ENCODE measurements around the gene GPC6.

The GPC6 gene

DNA sequence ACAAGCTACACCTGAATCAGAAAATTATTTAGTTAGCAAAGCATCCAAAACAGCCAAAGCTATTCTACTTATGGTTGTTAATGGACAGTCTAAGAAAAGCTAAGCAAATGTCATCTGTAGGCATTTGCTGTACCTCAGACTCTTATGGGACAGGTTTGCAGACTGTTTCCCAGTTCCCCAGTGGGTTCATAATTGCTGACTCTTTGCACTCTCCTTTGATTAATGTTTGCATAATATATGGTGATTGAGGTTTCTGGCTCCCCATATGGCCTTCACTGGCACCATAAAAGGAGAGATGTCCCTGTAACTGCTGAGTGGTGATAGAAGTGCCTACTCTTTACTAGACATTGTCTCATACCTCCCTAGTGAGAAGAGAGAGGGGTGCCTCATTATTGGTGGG is 142.1 kb downstream of the GPC6 start:
- DNase-seq (ENCODE audit: low spot score): no peak

DNA sequence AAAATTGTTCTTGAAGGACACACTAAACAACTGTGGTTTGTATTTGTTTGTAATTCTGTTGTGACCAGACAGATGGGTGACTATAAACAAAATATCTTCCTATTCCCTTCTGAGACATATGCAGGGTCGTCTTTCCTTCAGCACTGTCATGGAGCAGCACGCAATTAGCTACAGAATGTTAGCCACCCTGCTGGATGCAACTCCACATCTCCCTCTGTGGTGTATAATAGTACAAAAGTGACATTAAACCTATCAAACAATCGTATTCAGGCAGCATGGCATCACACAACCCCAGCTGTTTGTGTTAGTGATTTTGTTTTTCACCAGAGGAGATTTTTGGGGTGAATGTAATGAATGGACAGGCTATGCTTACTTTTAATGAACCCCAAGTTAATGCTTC is 146.2 kb downstream of the GPC6 start:
- no peak for DNase-seq (ENCODE audit: low spot score)

DNA sequence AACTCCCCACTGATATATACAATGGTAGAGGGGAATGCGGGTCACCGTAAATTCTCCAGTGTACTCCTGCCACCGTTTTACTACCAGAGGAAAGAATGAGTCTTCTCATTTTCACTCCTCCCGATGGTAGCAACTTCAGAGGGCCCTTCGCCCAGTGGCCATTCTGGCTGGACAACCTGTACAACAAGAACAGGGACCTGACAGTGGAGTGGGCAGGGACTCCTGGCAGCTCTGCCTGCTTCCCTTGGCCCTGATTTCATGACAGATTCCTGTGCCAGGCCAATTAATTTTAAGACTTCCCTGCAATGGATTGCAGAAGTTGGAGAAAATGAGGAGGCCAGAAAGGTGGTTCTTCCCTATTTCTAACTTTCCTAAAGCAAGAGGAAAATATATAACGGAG is 148.9 kb downstream of the GPC6 start:
- no peak for DNase-seq (ENCODE audit: low spot score)

- no peak for DNase-seq (ENCODE audit: low spot score)
Observed at GRCh38 chr13:93377196-93377595, 150.6 kb downstream of the GPC6 start.

GRCh38 chr13:93378184-93378583 is 151.6 kb downstream of the GPC6 start:
- no peak for DNase-seq (ENCODE audit: low spot score)

- DNase-seq (ENCODE audit: low spot score): no peak
Observed at GRCh38 chr13:93386116-93386515, 159.5 kb downstream of the GPC6 start.

DNA sequence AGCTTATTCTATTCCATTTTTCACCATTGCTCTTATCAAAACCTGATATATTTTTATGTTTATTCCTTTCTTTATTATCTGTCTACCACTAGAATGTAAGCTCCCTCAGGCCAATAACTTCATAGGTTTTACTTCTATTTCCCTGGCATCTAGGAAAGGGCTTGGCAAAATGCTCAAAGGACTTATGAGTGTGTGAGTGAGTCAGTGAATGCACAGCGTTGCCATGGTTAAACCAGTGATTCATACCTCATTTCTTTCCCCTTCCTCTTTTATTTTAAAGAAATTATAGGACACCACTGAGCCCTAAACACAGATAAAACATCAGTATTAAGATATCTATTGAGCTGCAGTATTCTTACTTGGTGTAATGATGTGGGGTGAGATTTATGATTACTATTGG is 162.1 kb downstream of the GPC6 start:
- no peak for DNase-seq (ENCODE audit: low spot score)

DNA sequence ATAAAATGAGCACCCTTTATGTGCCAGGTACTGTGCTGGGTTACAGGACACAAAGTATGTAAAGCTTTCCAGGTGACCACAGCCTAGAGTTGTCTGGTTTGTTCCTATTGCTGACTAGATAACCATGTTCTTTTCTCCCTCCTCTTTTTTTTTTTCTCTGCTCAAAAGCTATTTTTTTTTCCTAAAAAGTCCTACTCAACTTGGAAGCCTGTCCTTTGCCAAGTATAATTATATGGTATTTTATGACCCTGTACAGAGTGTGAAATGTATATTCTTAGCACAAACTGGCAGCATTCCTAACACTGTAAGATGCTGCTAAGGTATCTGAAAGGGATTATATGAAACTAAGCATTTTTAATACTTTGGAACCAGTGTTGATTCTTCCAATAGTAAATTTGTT is 171.0 kb downstream of the GPC6 start:
- DNase-seq (ENCODE audit: low spot score): no peak

DNA sequence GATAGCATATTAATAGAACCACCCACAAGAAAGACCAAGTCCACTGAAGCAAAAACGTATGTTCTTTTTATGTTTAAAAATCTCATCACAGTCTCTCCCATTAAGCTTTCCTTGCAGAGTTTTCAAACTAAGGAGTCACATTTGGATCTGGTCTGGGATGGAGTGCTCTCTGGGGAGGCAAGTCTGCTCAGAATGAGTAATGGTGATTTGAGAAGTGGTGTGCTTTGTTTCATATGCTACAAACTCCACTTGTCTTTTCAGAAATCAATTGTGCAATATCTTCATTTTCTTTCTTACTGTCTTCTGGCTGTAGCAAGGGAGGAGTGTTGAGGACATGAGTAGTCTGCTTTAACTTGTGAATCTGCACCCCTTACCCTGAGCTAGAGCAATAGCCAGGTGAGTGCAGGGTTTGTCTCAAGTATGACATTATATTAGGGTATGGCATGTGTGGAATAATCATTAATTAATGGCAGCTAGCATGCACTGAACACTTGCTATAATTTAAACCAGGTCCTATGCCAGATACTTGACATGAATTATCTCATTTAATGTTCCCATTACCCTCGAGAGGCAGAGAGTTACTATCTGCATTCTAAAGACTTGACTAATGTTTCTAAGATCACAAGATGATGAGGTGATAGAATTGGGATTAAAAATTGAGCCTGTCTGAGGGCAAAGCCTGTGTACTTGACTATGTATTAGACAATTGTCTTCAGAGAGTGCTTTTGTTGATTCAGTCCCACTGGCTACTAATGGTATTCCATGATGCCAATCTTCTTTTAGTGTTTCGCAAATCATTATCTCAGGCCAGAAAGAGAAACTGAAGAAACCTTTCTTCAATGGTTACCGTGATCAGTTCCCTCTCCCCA is 171.8 kb downstream of the GPC6 start:
- no peak for DNase-seq (ENCODE audit: low spot score)

GRCh38 chr13:93399212-93399611 is 172.6 kb downstream of the GPC6 start:
- DNase-seq (ENCODE audit: low spot score): no peak

GRCh38 chr13:93406136-93406535 is 179.5 kb downstream of the GPC6 start:
- DNase-seq (ENCODE audit: low spot score): no peak

DNA sequence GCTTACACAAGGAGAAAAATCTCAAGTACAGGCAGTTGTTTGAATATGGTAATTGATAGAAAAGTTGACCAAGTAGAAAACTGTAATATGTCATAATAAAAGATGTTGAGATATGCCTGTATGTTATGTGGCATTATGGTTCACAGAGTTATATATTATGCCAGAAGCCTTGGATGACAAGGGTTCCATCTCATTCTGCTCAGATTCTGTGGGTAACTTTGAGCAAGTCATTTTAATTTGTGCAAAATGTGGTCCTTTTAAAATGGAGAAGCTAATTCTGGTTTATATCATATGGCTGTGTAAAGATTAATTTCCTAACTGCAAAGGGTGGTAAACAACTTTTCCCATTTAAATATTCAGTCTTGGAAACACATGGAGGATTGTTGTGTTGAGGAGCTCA is 180.9 kb downstream of the GPC6 start:
- no peak for DNase-seq (ENCODE audit: low spot score)

DNA sequence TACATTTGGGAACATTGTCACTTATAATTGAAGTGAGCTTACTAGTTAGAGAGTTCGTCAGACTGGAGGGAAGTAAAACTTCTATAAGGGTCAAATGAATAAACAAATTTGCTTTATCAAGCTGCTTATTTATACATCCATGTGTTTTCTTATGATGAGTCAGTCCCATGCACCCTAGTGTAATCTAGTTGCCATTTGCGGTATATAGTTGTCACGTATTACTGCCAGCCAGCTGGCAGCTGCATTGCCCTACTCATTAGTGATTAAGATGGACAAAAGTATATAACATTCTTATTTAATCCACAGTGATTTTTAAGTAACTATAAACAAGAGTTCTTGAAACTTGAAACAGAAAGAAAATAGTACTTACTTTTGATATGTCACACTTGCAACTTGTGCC is 182.4 kb downstream of the GPC6 start:
- DNase-seq (ENCODE audit: low spot score): no peak

GRCh38 chr13:93409816-93410215 is 183.2 kb downstream of the GPC6 start:
- no peak for DNase-seq (ENCODE audit: low spot score)

GRCh38 chr13:93411186-93411680 is 184.6 kb downstream of the GPC6 start:
- DNase-seq (ENCODE audit: low spot score): no peak

GRCh38 chr13:93412676-93413075 is 186.1 kb downstream of the GPC6 start:
- no peak for DNase-seq (ENCODE audit: low spot score)

- DNase-seq (ENCODE audit: low spot score): peak; percentile 15
Observed at GRCh38 chr13:93413972-93414717, 187.5 kb downstream of the GPC6 start.

DNA sequence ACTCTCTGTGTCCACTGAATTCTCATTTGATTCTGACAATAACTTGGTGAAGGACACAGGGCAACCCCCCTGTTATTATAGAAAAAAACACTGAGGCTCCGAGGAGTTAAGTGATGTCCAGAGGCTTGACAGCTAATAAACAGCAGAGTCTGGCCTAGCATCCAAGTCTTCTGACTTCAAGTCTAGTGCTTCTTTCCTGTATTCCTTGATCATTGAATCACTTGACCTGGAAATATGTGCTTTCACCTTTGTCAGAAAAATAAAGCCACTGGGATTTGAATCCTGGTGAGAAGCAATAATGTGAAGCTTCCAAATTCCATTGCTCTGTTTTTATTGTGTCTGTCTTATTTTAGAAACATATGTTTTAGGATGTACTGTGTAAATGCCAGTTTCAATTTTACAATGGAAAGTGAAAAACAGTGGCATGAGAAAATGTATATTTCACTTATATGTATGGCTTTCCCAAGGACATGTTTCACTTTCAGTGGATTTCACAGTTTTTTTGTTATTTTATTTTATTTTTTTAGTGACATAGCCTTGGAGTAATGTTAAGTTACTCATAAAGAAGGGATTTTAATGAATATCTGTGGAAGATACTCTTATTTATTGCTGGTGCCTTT is 190.2 kb downstream of the GPC6 start:
- no peak for DNase-seq (ENCODE audit: low spot score)

DNA sequence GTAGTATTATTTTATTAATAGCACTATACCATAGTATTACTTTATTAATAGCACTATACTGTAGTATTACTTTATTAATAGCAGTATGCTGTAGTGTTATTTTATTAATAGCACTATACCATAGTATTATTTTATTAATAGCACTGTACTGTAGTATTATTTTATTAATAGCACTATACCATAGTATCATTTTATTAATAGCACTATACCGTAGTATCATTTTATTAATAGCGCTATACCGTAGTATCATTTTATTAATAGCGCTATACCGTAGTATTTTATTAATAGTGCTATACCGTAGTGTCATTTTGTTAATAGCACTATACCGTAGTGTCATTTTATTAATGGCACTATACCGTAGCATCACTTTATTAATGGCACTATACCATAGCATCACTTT is 191.8 kb downstream of the GPC6 start:
- no peak for DNase-seq (ENCODE audit: low spot score)

- peak; percentile 17 for DNase-seq (ENCODE audit: low spot score)
Observed at GRCh38 chr13:93420206-93420605, 193.6 kb downstream of the GPC6 start.

DNA sequence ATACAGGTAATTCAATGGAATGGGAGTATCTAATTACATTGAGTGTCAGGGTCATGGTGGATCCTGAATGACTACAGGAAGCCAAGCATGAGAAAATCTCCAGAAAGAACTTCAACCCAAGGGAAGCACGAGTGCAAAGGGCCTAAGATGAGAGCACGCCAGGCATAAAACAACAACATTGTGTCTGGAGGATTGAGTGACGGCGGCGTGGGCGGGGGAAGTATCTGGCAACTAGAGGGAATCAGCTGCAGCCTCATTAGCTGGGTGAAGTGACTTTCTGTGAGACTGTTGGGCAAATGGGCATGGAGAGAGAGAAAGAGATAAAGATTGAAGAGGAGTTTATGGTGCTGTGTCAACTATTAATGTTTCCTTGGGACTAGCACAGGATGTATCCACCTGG is 194.3 kb downstream of the GPC6 start:
- peak; percentile 16 for DNase-seq (ENCODE audit: low spot score)

GRCh38 chr13:93422980-93423543 is 196.5 kb downstream of the GPC6 start:
- no peak for DNase-seq (ENCODE audit: low spot score)

GRCh38 chr13:93425411-93425810 is 198.8 kb downstream of the GPC6 start:
- no peak for DNase-seq (ENCODE audit: low spot score)

Data from iPS-NIHi11 (cell line).